COLO668 (cell line): Measurements from ENCODE around the gene TTC16.

Experiments
- DNase-seq: peaks from one replicate; lab custom pipeline; 2025; ENCODE audit not compliant: unreplicated experiment; lab: John Stamatoyannopoulos, UW

Gene TTC16, protein sequence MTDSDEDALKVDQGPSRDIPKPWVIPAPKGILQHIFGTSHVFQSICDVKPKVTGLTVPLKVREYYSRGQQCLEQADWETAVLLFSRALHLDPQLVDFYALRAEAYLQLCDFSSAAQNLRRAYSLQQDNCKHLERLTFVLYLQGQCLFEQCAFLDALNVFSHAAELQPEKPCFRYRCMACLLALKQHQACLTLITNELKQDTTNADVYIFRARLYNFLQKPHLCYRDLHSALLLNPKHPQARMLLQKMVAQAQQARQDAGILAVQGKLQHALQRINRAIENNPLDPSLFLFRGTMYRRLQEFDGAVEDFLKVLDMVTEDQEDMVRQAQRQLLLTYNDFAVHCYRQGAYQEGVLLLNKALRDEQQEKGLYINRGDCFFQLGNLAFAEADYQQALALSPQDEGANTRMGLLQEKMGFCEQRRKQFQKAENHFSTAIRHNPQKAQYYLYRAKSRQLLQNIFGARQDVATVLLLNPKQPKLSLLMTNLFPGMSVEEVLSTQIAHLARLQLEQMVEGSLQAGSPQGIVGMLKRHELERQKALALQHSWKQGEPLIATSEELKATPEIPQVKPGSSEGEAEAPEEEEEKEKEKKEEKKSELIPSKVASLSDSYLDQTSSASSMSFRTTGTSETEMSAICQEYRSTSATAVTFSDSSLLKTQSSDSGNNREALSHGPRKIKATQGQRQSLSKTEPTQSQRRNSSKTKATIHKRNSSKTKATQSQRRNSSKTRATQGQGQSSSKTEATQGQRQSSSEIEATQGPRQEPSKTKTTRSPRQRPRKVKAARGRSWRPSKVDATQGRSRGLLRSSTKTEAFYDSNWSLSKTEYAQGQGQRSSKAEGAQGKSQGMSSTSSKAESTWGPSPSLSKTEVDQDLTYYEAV

GRCh38 chr9:127715470-127716337 is at the start of gene TTC16, which contains the start of gene PTRH1:
Gene TTC16, plus strand, starts transcription at chr9:127716079. Its CDS starts 67 bp downstream, at chr9:127716146.
Gene PTRH1, minus strand, starts transcription at chr9:127715663. Its CDS starts 24 bp downstream, at chr9:127715639.
- peak; percentile 97 for DNase-seq

DNA sequence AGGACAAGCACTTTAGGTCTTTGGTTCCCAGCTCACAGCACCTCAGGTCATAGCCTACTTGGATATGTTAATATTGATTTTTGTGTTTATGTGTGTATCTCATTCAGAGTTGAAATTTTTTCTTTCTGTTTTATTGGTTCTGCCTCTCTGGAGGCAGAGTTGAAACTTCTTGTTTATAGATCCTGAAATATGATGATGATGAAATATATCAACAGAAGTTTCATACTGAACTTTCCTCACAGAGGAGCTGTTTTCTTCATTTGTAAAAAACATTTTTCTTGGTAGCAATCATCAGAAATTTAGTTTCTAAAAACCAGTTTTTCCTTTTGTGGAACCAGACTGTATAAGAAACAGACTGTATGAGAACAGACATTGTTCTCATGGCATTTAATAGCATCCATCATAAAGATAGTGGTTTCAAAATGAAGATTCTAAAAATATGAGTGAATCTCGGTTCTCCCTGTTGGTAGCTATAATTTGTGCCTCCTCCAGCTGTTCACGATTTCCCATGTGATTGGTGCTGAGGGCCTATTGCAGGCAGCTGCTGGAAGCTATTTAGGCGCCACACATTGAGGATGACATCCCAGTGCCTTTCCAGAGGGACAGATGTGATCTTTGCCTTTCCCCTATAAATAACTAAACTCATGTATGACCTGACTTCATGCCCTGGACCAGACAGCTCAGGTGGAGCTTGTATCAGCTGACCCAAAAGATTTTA is 48.6 kb upstream of the TTC16 start:
- DNase-seq: no peak

GRCh38 chr9:127667906-127668305 is 48.0 kb upstream of the TTC16 start:
- DNase-seq: no peak

- DNase-seq: no peak
Measured at GRCh38 chr9:127673234-127673633, 42.6 kb upstream of the TTC16 start.

- DNase-seq: no peak
Measured at GRCh38 chr9:127676638-127677037, 39.2 kb upstream of the TTC16 start.

- no peak for DNase-seq
Measured at GRCh38 chr9:127679506-127679905, 36.4 kb upstream of the TTC16 start.

- DNase-seq: no peak
Measured at GRCh38 chr9:127680226-127680625, 35.7 kb upstream of the TTC16 start.

DNA sequence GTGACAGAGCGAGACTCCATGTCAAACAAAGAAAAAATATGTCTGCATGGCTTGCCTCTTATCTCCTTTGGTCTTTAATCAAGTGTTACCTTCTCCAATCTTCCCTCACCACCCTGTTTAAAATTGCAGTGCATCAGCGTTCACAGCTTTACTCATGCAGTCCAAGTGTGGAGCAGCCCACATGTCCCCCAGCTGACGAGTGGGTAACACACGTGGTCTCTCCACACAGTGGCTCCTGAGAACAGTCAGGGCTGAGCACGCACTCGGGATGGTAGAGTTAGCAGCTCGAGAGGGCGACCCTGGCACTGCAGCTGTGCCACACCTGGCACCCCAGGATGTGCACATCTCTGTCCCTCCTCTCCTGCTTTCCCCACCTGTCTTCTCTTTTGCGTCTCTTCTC is 35.0 kb upstream of the TTC16 start:
- DNase-seq: no peak

DNA sequence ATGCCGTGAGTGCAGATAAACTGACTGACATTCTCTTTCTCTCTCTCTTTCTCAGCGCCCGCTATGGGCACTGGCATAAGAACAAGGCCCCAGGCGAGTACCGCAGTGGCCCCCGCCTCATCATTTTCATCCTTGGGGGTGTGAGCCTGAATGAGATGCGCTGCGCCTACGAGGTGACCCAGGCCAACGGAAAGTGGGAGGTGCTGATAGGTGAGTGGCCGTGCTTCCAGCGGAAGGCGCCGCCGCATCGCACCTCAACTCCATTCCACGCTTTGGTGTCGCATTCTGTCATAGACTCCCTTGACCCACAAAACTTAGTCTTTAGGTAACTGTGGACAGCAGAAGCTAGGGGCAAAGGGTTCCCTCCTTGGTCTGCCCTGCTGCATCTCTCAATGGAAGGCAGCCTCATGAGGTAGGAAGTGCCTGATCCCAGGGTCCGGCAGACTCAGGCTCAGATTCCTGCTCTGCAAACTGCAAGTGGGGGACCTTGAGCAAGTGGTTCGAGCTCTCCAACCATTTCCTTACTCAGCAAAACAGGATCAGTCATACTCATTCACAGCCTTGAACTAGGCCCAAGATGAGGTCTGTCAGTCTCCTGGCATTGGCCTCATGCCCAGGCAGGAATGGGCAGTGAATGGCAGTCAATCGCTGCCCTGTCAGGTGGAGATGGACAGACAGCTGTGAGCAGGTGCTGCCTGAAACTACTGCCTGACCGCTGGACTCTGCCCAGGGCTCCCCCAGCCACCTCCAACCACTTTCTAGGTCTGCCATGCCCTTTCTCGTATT is 33.3 kb upstream of the TTC16 start:
- no peak for DNase-seq

- DNase-seq: no peak
Measured at GRCh38 chr9:127683723-127684122, 32.2 kb upstream of the TTC16 start.

- no peak for DNase-seq
Measured at GRCh38 chr9:127684576-127684975, 31.3 kb upstream of the TTC16 start.

- DNase-seq: no peak
Measured at GRCh38 chr9:127686461-127687393, 29.2 kb upstream of the TTC16 start.

DNA sequence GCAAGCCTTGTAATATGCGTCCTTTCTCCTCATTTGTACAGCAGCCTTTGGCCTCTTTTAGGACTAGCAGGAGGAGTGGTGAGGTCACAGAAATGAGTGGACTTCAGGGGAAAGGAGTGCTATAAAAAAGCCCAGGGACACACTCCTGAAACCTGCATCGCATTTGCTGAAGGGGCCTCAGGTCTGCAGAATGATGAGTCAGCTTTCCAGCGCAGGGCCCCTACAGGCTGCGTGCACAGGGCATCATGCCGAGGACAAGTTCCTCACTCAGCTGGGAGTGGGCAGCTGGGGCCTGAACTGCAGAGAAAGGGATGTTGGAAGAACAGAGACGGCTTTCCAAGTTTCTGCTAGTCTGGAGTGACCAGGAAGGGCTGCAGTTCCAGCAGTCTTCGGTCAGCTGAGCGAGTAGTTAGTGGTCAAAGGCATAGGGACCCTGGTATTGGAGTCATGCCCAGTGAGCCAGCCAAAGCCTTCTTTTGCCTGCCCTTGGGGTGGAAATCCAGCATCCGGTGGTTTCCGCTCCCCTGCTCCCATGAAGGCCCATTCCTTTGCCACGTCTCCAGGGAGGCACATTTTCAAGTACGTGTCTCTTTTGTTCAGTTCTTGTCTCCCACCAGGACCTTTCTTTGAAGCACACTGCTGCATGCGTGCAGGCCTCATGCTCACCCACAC is 26.4 kb upstream of the TTC16 start:
- DNase-seq: no peak

- DNase-seq: no peak
Measured at GRCh38 chr9:127690735-127691134, 25.1 kb upstream of the TTC16 start.

- DNase-seq: no peak
Measured at GRCh38 chr9:127692071-127692470, 23.8 kb upstream of the TTC16 start.

- DNase-seq: no peak
Measured at GRCh38 chr9:127693143-127693542, 22.7 kb upstream of the TTC16 start.

DNA sequence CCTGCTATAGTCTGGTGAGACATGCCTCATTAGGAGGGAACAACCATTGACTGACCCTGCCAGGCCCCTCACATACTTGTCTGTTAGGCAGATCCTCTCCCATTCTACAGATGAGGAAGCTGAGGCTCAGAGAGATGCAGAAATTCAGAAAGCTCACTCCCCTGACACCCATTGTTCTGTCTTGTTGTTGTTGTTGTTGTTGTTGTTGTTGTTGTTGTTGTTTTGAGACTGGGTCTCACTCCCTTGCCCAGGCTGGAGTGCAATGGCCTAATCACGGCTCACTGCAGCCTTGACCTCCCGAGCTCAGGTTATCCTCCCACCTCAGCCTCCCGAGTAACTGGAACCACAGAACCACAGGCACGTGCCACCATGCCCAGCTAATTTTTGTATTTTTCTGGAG is 22.2 kb upstream of the TTC16 start:
- no peak for DNase-seq
